DMS153 treated with DMSO at 0.1 percent for 48 hours (cell line): ENCODE results near the gene SPINT2.

Experiments used
- DNase-seq: peaks from one replicate; lab custom pipeline; 2025; ENCODE audit not compliant: unreplicated experiment; lab: John Stamatoyannopoulos, UW

The SPINT2 gene

GRCh38 chr19:38291855-38292254, 27.5 kb downstream of the SPINT2 start:
- no peak for DNase-seq

GRCh38 chr19:38293281-38293680, 28.9 kb downstream of the SPINT2 start:
- no peak for DNase-seq

- no peak for DNase-seq
Observed at GRCh38 chr19:38294090-38294489, 29.7 kb downstream of the SPINT2 start.

- no peak for DNase-seq
Observed at GRCh38 chr19:38298821-38299680, 34.7 kb downstream of the SPINT2 start.

- DNase-seq = no peak
Observed at GRCh38 chr19:38303517-38304351, 39.4 kb downstream of the SPINT2 start, which contains the start of gene C19orf33. Gene C19orf33 (plus strand): TSS chr19:38304251. CDS start chr19:38304262, 11 bp downstream.

GRCh38 chr19:38304352-38304865, 40.0 kb downstream of the SPINT2 start:
- no peak for DNase-seq

- peak; percentile 3 for DNase-seq
Observed at GRCh38 chr19:38304866-38305429, 40.6 kb downstream of the SPINT2 start.

GRCh38 chr19:38306236-38306635, 41.9 kb downstream of the SPINT2 start:
- DNase-seq = no peak

- DNase-seq = no peak
Observed at GRCh38 chr19:38307076-38307475, 42.7 kb downstream of the SPINT2 start.

GRCh38 chr19:38307597-38307996, 43.2 kb downstream of the SPINT2 start:
- no peak for DNase-seq

- DNase-seq = no peak
Observed at GRCh38 chr19:38308006-38308766, 43.8 kb downstream of the SPINT2 start.

- DNase-seq = no peak
Observed at GRCh38 chr19:38308926-38309614, 44.7 kb downstream of the SPINT2 start.

- no peak for DNase-seq
Observed at GRCh38 chr19:38309615-38310278, 45.4 kb downstream of the SPINT2 start.

- no peak for DNase-seq
Observed at GRCh38 chr19:38310279-38310670, 45.9 kb downstream of the SPINT2 start.

- DNase-seq = no peak
Observed at GRCh38 chr19:38310986-38311385, 46.6 kb downstream of the SPINT2 start.

- peak; percentile 89 for DNase-seq
Observed at GRCh38 chr19:38315657-38316476, 51.5 kb downstream of the SPINT2 start, which contains the start of gene YIF1B. Gene YIF1B (minus strand): TSS chr19:38315947. CDS start chr19:38315917, 30 bp downstream.

GRCh38 chr19:38316477-38317067, 52.2 kb downstream of the SPINT2 start:
- peak; percentile 55 for DNase-seq

GRCh38 chr19:38317104-38317612, 52.8 kb downstream of the SPINT2 start:
- DNase-seq = no peak
